Uterus (tissue), 2 donors: Measurements from ENCODE around the gene ABHD4.

Experiments
- CTCF ChIP-seq, 4 experiments: fragments of 200-600 bp in 2 of 4; fragments of 450-650 bp in 2 of 4; sonication (generic) in 2 of 4; IDR thresholded peaks; one replicate each; pipeline ENCODE4 v1.5.1; 2016 to 2019; ENCODE audit warnings: antibody characterized with exemption in 4 of 4, mild to moderate bottlenecking in 2 of 4, moderate library complexity in 1 of 4
- POLR2A ChIP-seq, 2 donors: fragments of 450-650 bp; IDR thresholded peaks; one replicate each; pipeline ENCODE4 v1.6.1; 2016; ENCODE audit warnings: antibody characterized with exemption in 2 of 2, mild to moderate bottlenecking in 1 of 2, moderate library complexity in 1 of 2

GRCh38 chr14:22579881-22580280 lies 18.2 kb upstream of the ABHD4 start:
- TF ChIP-seq CTCF (IDR thresholded peaks at IDR 0.05): no peak
- TF ChIP-seq POLR2A (IDR thresholded peaks at IDR 0.05): no peak
